Hepatocyte (in vitro differentiated cells): ENCODE measurements around the gene CACNA1C. TPM values are rescaled to one million over a fixed set of nuclear protein-coding genes. Genes with fewer than 3 reads are reported as not detected.

Experiments
- DNase-seq: peaks from one replicate; pipeline ENCODE4 v3.0.0-alpha.2; 2016; ENCODE audit warnings: low spot score
- H2AFZ ChIP-seq: fragments of 200-600 bp; sonication (generic); 2 replicates; pipeline ENCODE4 v1.6.0; 2016; ENCODE audit warnings: antibody characterized with exemption, mild to moderate bottlenecking
- H3K27ac ChIP-seq: fragments of 200-600 bp; sonication (generic); 2 replicates; pipeline ENCODE4 v1.5.1; 2016; ENCODE audit warnings: mild to moderate bottlenecking
- H3K27me3 ChIP-seq: fragments of 200-600 bp; sonication (generic); 2 replicates; pipeline ENCODE4 v1.6.1; 2016
- H3K36me3 ChIP-seq: fragments of 200-600 bp; sonication (generic); replicated peaks from 2 replicates; pipeline ENCODE4 v1.5.1; 2016; ENCODE audit warnings: low read depth; ENCODE audit not compliant: insufficient read depth
- H3K4me1 ChIP-seq: fragments of 200-600 bp; sonication (generic); 2 replicates; pipeline ENCODE4 v1.5.1; 2016; ENCODE audit warnings: mild to moderate bottlenecking, moderate library complexity; ENCODE audit not compliant: insufficient read depth
- H3K4me2 ChIP-seq: fragments of 200-600 bp; sonication (generic); 2 replicates; pipeline ENCODE4 v1.6.0; 2016
- H3K4me3 ChIP-seq: fragments of 200-600 bp; sonication (generic); 2 replicates; pipeline ENCODE4 v1.5.1; 2016; ENCODE audit warnings: mild to moderate bottlenecking
- H3K79me2 ChIP-seq: fragments of 200-600 bp; sonication (generic); 2 replicates; pipeline ENCODE4 v1.6.0; 2017; ENCODE audit warnings: mild to moderate bottlenecking
- H3K9me2 ChIP-seq: fragments of 200-600 bp; sonication (generic); replicated peaks from 2 replicates; pipeline ENCODE4 v1.6.0; 2017; ENCODE audit warnings: mild to moderate bottlenecking; ENCODE audit not compliant: insufficient read depth
- H3K9me3 ChIP-seq: fragments of 200-600 bp; sonication (generic); 2 replicates; pipeline ENCODE4 v1.5.1; 2016; ENCODE audit warnings: low read depth, mild to moderate bottlenecking
- H4K20me1 ChIP-seq: fragments of 200-600 bp; sonication (generic); 2 replicates; pipeline ENCODE4 v1.6.0; 2016; ENCODE audit warnings: mild to moderate bottlenecking; ENCODE audit not compliant: insufficient read depth, poor library complexity, severe bottlenecking
- EZH2 ChIP-seq: fragments of 200-600 bp; sonication (generic); IDR thresholded peaks from 2 replicates; pipeline ENCODE4 v1.6.1; 2016; ENCODE audit warnings: antibody characterized with exemption, mild to moderate bottlenecking, borderline replicate concordance
- EZH2phosphoT487 ChIP-seq: fragments of 200-600 bp; sonication (generic); IDR thresholded peaks from one replicate; pipeline ENCODE4 v1.6.1; 2018; ENCODE audit warnings: antibody characterized with exemption, mild to moderate bottlenecking, low read depth, moderate library complexity; ENCODE audit not compliant: unreplicated experiment, severe bottlenecking
- WGBS: methylation state at CpG from one replicate; pipeline ENCODE4 v1.1.6; 2016; ENCODE audit warnings: low lambda C conversion rate; ENCODE audit errors: missing lambda C conversion rate; 5-methylcytosine and 5-hydroxymethylcytosine counted together
- polyA plus RNA-seq: library from polyadenylated mRNA; unstranded; fragments of >200 nt; fragmentation: Nextera tagmentation; extraction: Ambion mirVana; gene quantifications from 2 replicates; pipeline ENCODE4 v1.2.1, GENCODE V29; 2016
- total RNA-seq: library from RNA; depleted of rRNA; stranded (reverse); fragments of >200 nt; gene quantifications from 2 replicates; pipeline ENCODE4 v1.2.3, GENCODE V29; 2014
- TF ChIP-seq, protein P1 (sequence below): fragments of 200-600 bp; sonication (generic); IDR thresholded peaks from 2 replicates; pipeline ENCODE4 v1.5.1; 2016; ENCODE audit warnings: antibody characterized with exemption, mild to moderate bottlenecking; ENCODE audit not compliant: poor library complexity

CACNA1C gene
- total and polyA plus RNA-seq, 2 experiments from 2014 or later, result 3.2 to 4.0 TPM

DNA sequence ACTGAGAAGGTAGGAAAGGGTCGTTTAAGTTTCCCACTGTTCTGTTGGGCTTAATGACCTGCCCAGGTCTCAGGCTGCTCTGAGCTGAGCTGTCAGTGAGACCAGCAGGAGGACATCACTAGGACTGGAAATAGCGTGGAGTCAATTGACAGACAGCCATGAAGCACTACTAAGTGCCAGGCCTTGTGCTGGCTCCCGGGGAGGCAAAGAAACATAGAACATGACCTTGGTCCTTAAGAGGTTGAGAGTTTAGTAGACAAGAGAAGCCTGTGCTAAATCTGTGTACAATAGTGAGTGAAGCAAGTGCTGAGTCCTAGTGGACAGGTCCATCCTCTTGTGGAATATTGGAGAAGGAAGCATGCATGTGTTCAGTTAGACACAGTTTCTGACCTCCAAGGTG lies 239.2 kb downstream of the CACNA1C start:
- Histone ChIP-seq H2AFZ (no peak overlapping the region), H3K27ac (no peak overlapping the region), H3K9me3 (no peaks in the 10 kb centered on the region), H3K4me2 (no peak overlapping the region), H3K4me1 (peaks cover 24% of the 10 kb centered on the region), H3K27me3 (no peaks in the 10 kb centered on the region), H3K79me2 (no peaks in the 10 kb centered on the region), H3K36me3 (no peaks in the 10 kb centered on the region), H4K20me1 (no peaks in the 10 kb centered on the region), H3K4me3 (no peak overlapping the region), H3K9me2 (no peaks in the 10 kb centered on the region)
- WGBS, result 96% methylated on average over 3 of the region's 3 CpGs
- DNase-seq, result no peak
- TF ChIP-seq EZH2 (no peak), EZH2phosphoT487 (no peak)
- TF ChIP-seq, protein P1, sequence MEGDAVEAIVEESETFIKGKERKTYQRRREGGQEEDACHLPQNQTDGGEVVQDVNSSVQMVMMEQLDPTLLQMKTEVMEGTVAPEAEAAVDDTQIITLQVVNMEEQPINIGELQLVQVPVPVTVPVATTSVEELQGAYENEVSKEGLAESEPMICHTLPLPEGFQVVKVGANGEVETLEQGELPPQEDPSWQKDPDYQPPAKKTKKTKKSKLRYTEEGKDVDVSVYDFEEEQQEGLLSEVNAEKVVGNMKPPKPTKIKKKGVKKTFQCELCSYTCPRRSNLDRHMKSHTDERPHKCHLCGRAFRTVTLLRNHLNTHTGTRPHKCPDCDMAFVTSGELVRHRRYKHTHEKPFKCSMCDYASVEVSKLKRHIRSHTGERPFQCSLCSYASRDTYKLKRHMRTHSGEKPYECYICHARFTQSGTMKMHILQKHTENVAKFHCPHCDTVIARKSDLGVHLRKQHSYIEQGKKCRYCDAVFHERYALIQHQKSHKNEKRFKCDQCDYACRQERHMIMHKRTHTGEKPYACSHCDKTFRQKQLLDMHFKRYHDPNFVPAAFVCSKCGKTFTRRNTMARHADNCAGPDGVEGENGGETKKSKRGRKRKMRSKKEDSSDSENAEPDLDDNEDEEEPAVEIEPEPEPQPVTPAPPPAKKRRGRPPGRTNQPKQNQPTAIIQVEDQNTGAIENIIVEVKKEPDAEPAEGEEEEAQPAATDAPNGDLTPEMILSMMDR, result no peak

DNA sequence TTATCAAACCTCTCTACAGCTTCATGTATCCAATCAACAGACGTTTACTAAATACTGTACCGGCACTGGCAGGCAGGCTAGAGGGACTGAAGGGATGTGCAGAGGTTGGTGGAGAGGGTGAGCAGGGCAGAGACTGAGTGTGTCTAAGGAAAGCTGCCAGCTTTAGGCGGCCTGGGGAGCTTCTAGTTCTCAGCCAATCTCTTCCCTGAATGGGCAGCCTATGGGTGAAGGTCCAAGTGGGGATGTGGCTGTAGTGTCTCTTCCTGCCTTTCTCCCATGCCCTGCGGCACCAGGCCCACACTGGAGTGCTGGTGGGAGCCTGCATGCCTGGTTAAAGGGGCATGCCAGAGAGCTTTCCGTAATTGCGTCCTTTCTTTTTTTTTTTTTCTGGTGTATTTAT lies 239.8 kb downstream of the CACNA1C start:
- Histone ChIP-seq H3K27ac (no peak overlapping the region), H3K27me3 (no peaks in the 10 kb centered on the region), H3K9me3 (no peaks in the 10 kb centered on the region), H3K4me2 (no peak overlapping the region), H3K4me1 (peaks cover 18% of the 10 kb centered on the region), H4K20me1 (no peaks in the 10 kb centered on the region), H3K4me3 (no peak overlapping the region), H3K36me3 (no peaks in the 10 kb centered on the region), H2AFZ (no peak overlapping the region), H3K79me2 (no peaks in the 10 kb centered on the region), H3K9me2 (no peaks in the 10 kb centered on the region)
- WGBS, result 68% methylated on average over 6 of the region's 6 CpGs
- TF ChIP-seq, protein P1, result no peak
- no peak for TF ChIP-seq EZH2
- no peak for TF ChIP-seq EZH2phosphoT487
- DNase-seq, result peak; percentile 27

DNA sequence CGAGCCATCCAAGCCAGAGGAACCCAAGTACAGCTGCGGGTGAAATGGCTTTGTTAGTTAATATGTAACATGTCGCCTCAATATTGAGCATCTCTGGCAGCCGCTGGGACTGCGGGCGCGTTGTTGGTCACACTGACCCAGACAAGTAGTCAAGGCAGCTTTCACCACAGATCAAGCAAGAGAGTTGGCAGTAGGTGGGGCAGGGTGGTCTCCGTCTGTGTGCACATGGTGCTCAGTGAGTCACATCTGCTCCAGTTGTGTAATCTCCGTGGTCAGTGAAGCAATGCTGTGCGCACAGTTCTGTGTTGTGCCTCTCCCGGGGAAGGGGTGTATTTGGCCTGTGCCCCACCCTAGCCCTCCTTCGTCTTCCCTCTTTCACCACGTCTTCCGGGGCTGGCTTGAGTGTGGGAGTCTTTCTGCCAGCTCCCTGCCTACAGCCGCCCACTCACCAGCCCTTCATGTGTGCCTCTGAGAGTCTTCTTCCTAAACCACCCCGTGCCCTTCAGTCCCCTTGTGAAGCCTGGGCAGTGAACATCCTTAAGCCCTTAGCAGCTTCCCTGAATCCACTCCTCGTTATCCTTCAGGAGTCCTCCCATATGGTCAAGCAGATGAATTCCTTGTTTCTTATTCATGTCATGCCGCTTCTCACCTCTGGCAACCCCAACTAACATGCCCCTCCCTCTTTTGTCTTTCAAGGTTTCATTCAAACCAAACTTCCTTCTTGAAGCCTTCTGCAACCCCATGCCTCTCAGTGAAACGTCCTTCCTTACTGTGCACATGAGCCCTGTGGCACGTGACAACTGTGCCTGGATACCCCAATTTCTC lies 242.1 kb downstream of the CACNA1C start:
- Histone ChIP-seq H3K4me3 (no peak overlapping the region), H3K79me2 (no peaks in the 10 kb centered on the region), H3K9me3 (no peaks in the 10 kb centered on the region), H3K27ac (peak overlapping the region; percentile 37), H3K27me3 (no peaks in the 10 kb centered on the region), H3K36me3 (no peaks in the 10 kb centered on the region), H2AFZ (no peak overlapping the region), H4K20me1 (no peaks in the 10 kb centered on the region), H3K4me1 (peaks cover 5% of the 10 kb centered on the region), H3K4me2 (no peak overlapping the region), H3K9me2 (no peaks in the 10 kb centered on the region)
- TF ChIP-seq, protein P1, result no peak
- TF ChIP-seq EZH2, result no peak
- TF ChIP-seq EZH2phosphoT487, result no peak
- DNase-seq, result peak; percentile 51
- 81% methylated on average over 20 of the region's 20 CpGs for WGBS
